A172 (cell line): Measurements from ENCODE around the gene TTC16. TPM values are rescaled to one million over a fixed set of nuclear protein-coding genes. Genes with fewer than 3 reads are reported as not detected.

Source experiments
- DNase-seq: peaks from one replicate; pipeline ENCODE4 v3.0.0-alpha.2; 2015; ENCODE audit warnings: low spot score
- total RNA-seq: library from RNA; depleted of rRNA; stranded (reverse); fragments of >200 nt; shearing (Covaris generic); gene quantifications from 2 replicates; pipeline ENCODE4 v1.2.3, GENCODE V29; 2014; rRNA removed

The TTC16 gene, protein sequence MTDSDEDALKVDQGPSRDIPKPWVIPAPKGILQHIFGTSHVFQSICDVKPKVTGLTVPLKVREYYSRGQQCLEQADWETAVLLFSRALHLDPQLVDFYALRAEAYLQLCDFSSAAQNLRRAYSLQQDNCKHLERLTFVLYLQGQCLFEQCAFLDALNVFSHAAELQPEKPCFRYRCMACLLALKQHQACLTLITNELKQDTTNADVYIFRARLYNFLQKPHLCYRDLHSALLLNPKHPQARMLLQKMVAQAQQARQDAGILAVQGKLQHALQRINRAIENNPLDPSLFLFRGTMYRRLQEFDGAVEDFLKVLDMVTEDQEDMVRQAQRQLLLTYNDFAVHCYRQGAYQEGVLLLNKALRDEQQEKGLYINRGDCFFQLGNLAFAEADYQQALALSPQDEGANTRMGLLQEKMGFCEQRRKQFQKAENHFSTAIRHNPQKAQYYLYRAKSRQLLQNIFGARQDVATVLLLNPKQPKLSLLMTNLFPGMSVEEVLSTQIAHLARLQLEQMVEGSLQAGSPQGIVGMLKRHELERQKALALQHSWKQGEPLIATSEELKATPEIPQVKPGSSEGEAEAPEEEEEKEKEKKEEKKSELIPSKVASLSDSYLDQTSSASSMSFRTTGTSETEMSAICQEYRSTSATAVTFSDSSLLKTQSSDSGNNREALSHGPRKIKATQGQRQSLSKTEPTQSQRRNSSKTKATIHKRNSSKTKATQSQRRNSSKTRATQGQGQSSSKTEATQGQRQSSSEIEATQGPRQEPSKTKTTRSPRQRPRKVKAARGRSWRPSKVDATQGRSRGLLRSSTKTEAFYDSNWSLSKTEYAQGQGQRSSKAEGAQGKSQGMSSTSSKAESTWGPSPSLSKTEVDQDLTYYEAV
- 0.05 and 0.07 TPM in 2 replicates for total RNA-seq

- DNase-seq: peak; percentile 94
These were observed at the start of gene TTC16, which contains the start of gene PTRH1 for GRCh38 chr9:127715470-127716337. TTC16 (plus strand) TSS chr9:127716079; CDS start chr9:127716146, 67 bp downstream. PTRH1 (minus strand) TSS chr9:127715663; CDS start chr9:127715639, 24 bp downstream.

- DNase-seq: no peak
These were observed 48.6 kb upstream of the TTC16 start for GRCh38 chr9:127667127-127667844.

DNA sequence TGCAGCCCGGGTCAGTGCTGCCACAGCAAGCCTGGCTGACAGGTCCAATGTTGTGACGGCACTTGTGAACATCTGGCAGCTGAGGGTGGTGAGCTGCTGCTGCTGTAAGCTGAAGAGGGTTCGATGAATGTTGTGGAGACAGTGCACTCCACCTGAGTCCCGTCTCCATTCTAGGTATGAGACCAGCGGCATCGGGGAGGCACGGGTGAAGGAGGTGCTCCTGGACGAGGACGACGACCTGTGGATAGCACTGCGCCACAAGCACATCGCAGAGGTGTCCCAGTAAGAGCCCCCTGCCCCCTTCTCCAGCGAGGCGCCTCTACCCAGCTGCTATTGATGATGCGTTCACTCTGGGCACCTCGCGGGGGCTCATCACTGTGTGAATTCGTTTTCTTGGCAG lies 48.0 kb upstream of the TTC16 start:
- no peak for DNase-seq

- no peak for DNase-seq
These were observed 42.6 kb upstream of the TTC16 start for GRCh38 chr9:127673234-127673633.

GRCh38 chr9:127676638-127677037 lies 39.2 kb upstream of the TTC16 start:
- DNase-seq: no peak

DNA sequence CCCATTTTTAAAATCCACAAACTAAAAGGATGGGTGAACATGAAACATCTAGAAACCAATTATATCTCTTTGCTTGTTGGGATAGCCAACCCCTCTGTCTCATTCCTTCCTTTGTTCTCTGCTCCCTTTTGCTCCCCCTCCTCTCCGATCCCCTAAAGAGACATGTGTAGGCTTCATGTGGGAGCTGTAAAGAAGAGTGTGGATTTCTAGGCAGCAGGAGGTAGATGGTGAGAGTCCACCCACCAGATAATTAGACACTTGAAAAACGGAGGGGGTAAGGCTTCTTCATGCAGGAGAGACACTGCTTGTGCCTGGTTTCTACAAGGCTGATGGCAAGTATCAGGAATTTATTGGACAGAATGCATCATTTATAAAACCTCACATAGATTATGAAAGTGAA lies 36.4 kb upstream of the TTC16 start:
- no peak for DNase-seq

- DNase-seq: no peak
These were observed 35.7 kb upstream of the TTC16 start for GRCh38 chr9:127680226-127680625.

GRCh38 chr9:127680846-127681245 lies 35.0 kb upstream of the TTC16 start:
- no peak for DNase-seq

DNA sequence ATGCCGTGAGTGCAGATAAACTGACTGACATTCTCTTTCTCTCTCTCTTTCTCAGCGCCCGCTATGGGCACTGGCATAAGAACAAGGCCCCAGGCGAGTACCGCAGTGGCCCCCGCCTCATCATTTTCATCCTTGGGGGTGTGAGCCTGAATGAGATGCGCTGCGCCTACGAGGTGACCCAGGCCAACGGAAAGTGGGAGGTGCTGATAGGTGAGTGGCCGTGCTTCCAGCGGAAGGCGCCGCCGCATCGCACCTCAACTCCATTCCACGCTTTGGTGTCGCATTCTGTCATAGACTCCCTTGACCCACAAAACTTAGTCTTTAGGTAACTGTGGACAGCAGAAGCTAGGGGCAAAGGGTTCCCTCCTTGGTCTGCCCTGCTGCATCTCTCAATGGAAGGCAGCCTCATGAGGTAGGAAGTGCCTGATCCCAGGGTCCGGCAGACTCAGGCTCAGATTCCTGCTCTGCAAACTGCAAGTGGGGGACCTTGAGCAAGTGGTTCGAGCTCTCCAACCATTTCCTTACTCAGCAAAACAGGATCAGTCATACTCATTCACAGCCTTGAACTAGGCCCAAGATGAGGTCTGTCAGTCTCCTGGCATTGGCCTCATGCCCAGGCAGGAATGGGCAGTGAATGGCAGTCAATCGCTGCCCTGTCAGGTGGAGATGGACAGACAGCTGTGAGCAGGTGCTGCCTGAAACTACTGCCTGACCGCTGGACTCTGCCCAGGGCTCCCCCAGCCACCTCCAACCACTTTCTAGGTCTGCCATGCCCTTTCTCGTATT lies 33.3 kb upstream of the TTC16 start:
- no peak for DNase-seq

- no peak for DNase-seq
These were observed 32.2 kb upstream of the TTC16 start for GRCh38 chr9:127683723-127684122.

DNA sequence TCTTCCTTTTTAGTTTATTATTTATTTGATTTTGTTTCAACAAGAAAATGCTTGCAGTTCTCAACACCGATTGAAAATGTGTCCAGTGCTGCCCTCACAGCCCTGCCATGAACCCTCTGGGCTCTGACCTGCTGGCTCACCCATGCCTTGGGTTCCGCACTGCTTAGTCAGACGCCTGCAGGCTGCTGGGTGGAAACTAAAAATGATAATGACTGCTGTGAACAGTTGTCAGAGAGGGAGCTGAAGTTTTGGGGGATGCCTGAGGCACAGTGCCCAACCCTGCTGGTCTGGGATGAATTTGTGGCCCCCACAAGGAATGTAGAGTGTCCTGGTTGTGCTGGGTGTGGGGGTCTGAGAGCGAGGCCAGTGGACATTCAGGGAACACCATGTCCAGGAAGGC lies 31.3 kb upstream of the TTC16 start:
- peak; percentile 54 for DNase-seq

DNA sequence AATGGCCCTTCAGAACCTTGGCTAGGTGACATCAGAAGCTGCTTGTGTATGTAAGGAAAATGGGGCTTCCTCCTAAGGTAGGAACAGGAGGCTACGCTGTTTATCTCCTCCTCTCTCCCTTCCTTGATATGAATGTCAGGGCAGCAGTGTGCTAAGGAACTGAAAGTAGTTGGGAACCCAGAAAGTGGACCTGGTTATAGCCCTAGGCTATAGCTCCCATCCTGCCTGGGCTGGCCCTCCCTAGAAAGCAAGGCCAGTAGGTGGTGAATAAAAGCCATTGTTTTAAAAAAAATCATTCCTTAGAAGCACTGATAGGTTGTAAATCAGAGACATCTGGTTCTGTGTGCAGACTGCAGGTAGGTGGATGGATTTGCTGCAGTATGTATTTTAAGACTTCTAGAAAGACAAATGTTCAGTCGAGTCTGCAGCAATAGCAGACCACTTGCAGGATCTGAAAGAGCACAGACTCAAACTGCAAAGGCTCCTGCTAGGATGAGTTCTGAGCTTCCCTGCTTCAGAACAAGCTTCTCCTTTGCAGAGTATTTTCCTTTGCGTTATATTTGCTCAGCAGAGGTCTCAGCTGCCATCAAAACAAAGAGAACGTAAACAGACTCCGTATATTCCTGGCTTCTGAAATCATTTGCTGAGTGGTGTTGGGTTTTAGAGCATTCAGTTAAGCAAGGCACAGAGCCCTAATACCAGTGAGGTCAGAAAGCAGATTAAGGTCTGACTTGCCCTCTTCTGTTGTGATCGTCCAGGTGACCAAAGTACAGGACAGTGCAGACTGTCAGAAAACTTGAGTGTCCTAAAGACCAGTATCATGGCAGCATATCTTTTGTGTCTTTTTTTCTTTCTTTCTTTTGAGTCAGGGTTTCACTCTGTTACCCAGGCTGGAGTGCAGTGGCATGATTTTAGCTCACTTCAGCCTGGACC lies 29.2 kb upstream of the TTC16 start:
- no peak for DNase-seq

- no peak for DNase-seq
These were observed 26.4 kb upstream of the TTC16 start for GRCh38 chr9:127689329-127690000.

DNA sequence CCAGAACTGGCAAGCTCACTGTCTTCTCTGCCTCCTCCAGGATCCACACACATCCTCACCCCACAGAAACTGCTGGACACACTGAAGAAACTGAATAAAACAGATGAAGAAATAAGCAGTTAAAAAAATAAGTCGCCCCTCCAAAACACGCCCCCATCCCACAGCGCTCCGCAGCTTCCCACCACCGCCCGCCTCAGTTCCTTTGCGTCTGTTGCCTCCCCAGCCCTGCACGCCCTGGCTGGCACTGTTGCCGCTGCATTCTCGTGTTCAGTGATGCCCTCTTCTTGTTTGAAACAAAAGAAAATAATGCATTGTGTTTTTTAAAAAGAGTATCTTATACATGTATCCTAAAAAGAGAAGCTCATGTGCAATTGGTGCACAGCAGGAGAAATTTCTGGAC lies 25.1 kb upstream of the TTC16 start:
- no peak for DNase-seq

GRCh38 chr9:127692071-127692470 lies 23.8 kb upstream of the TTC16 start:
- no peak for DNase-seq

DNA sequence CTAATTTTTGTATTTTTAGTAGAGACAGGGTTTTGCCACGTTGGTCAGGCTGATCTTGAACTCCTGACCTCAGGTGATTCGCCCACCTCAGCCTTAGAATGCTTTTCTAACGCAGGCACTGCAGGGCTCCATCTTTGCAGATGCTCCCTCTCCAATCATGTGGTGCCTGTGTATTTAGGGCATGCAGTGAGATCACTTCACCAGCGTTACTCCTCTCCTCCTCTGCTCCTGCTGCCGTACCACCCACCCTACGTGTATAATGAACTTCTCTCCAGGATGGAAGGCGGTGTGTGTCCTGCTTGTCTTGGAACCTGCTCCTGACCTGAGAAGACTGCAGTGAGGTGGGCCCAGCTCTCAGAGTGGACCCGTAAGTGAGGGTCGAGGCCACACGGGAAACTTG lies 22.7 kb upstream of the TTC16 start:
- DNase-seq: no peak

DNA sequence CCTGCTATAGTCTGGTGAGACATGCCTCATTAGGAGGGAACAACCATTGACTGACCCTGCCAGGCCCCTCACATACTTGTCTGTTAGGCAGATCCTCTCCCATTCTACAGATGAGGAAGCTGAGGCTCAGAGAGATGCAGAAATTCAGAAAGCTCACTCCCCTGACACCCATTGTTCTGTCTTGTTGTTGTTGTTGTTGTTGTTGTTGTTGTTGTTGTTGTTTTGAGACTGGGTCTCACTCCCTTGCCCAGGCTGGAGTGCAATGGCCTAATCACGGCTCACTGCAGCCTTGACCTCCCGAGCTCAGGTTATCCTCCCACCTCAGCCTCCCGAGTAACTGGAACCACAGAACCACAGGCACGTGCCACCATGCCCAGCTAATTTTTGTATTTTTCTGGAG lies 22.2 kb upstream of the TTC16 start:
- no peak for DNase-seq

DNA sequence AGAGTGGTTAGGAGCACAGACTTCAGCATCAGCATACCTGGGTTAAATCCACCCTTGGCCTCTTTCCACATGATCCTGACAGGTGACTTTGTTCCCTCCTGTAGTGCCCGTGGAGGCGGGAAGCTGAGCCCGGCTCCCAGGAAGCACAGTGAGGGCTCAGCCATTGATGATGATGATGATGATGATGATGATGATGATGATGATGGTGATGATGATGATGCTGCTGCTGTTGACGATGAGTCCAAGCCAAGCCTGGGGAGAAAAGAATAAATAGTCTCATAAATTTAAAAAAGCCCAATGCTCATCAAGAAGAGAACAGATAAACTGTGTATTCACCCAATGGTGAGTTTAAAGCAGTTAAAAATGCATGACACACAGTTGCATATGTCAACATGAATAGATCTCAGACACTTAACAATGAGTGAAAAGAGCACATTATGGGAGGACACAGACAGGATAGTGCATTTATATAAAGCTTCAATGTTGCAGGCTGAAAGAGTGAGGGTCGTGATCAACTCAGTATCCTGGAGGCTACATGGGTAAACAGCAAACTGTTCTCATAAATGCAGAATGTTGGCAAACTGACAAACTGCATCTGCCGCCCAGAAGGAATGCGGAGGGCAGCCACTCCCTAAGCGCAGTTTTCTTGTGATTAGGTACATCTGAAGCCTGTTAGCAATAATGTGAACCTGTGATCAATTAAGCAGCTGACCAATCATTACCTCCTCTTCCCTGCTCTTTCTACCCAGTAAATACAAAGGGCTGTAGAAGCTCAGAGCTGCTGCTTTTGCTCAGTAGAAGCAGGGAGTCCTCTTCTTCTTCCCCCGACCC lies 20.8 kb upstream of the TTC16 start:
- no peak for DNase-seq
